SH-SY5Y (cell line): ENCODE measurements around the gene ITPKA.

Source experiments
- GATA2 ChIP-seq: IDR thresholded peaks from 2 replicates; pipeline ENCODE4 v1.6.1; 2011; ENCODE audit warnings: mild to moderate bottlenecking, low read depth, low read length
- GATA3 ChIP-seq: IDR thresholded peaks from 2 replicates; pipeline ENCODE4 v1.6.1; 2011; ENCODE audit warnings: low read depth, mild to moderate bottlenecking, low read length, moderate library complexity

- TF ChIP-seq GATA2 (no peak), GATA3 (no peak)
Observed at GRCh38 chr15:41476416-41477048, 17.1 kb upstream of the ITPKA start.
